ENCODE data around the gene ZNF70. TPM values are rescaled to one million over a fixed set of nuclear protein-coding genes. Genes with fewer than 3 reads are reported as not detected.

ZNF70 gene
- total RNA-seq, 1 donor from 2014 or later: 3.9 TPM

GRCh38 chr22:23708270-23708669 is 42.6 kb downstream of the ZNF70 start:
- H3K27ac ChIP-seq: no peak overlapping the region
- H3K79me2 ChIP-seq (ENCODE audit: low read depth): peaks cover 3% of the 10 kb centered on the region
- no peak overlapping the region for H3K9ac ChIP-seq
- no peaks in the 10 kb centered on the region for H3K9me3 Mint-ChIP-seq
- DNase-seq (ENCODE audit: low spot score): no peak
- no peaks in the 10 kb centered on the region for H3K27me3 Mint-ChIP-seq (ENCODE audit: insufficient read depth, low read depth)
- no peak overlapping the region for H2AFZ ChIP-seq (replicated peaks)
- no peaks in the 10 kb centered on the region for H3K4me1 ChIP-seq
- no peak overlapping the region for H3K4me2 ChIP-seq
- H3K4me3 ChIP-seq: no peak overlapping the region
- no peaks in the 10 kb centered on the region for H3K9me3 ChIP-seq (ENCODE audit: low read depth)
- no peaks in the 10 kb centered on the region for H3K4me1 Mint-ChIP-seq
- H3K27me3 ChIP-seq: no peaks in the 10 kb centered on the region
- peaks cover 18% of the 10 kb centered on the region for H4K20me1 ChIP-seq (ENCODE audit: low read depth)
- peaks cover 54% of the 10 kb centered on the region for H3K36me3 Mint-ChIP-seq
- H3K36me3 ChIP-seq: no peaks in the 10 kb centered on the region
- no peak overlapping the region for H3K4me3 Mint-ChIP-seq
- no peaks in the 10 kb centered on the region for H3F3A ChIP-seq (ENCODE audit: low read depth)
- no peak overlapping the region for H3K27ac Mint-ChIP-seq
- TF ChIP-seq EZH2 (IDR thresholded peaks at IDR 0.05) (no peak), EZH2phosphoT487 (IDR thresholded peaks at IDR 0.05) (no peak), CTCF (IDR thresholded peaks at IDR 0.05) (no peak)

DNA sequence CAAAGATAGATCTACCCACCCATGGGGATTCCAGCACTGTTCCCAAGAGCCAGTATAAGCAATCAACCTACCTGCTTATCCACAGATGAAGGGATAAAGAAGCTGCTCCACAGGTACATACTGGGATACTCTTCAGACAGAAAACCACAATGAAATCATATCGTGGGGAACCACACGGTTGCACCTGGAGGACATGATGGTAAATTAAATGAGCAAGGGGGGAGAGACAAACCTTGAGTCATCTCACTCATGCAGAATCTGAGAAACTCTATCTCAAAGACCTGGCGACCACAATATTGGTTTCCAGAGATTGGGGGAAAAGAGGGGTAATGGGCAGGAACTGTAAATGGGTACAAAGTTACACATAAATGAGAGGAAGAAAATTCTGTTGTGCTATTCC is 45.6 kb downstream of the ZNF70 start:
- no peak overlapping the region for H3K4me3 Mint-ChIP-seq
- no peaks in the 10 kb centered on the region for H3K4me1 ChIP-seq

DNA sequence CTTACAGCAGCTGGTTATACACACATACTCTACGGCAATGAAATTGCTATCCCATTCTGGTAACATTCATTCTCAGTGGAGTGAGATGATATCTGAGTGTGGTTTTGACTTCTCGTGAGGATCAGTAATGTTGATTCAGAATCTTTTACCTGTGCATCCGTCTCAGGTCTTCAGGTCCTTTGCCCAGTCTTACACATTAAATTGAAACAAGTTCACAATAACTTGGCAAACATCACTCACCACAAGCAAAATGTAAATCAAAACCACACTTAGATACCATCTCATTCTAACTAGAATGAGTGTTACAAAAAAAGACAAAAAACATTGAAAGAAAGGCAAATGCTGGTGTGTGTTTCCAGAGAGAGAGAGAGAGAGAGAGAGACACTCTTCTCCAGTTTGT is 46.1 kb downstream of the ZNF70 start:
- Histone ChIP-seq H2AFZ (replicated peaks) (no peak overlapping the region), H3K9ac (no peak overlapping the region), H3K4me2 (no peak overlapping the region), H3K9me3 (ENCODE audit: low read depth) (no peaks in the 10 kb centered on the region), H3F3A (ENCODE audit: low read depth) (no peaks in the 10 kb centered on the region), H3K36me3 (no peaks in the 10 kb centered on the region), H3K27ac (no peak overlapping the region), H3K27me3 (no peaks in the 10 kb centered on the region), H3K79me2 (ENCODE audit: low read depth) (peaks cover 22% of the 10 kb centered on the region), H4K20me1 (ENCODE audit: low read depth) (peaks cover 43% of the 10 kb centered on the region), H3K4me1 (no peaks in the 10 kb centered on the region), H3K4me3 (no peak overlapping the region)
- no peaks in the 10 kb centered on the region for H3K9me3 Mint-ChIP-seq
- no peaks in the 10 kb centered on the region for H3K27me3 Mint-ChIP-seq (ENCODE audit: insufficient read depth, low read depth)
- TF ChIP-seq EZH2phosphoT487 (IDR thresholded peaks at IDR 0.05) (no peak), EZH2 (IDR thresholded peaks at IDR 0.05) (no peak), CTCF (IDR thresholded peaks at IDR 0.05) (no peak)
- no peak for DNase-seq (ENCODE audit: low spot score)
- H3K27ac Mint-ChIP-seq: no peak overlapping the region
- peaks cover 63% of the 10 kb centered on the region for H3K36me3 Mint-ChIP-seq
- no peak overlapping the region for H3K4me3 Mint-ChIP-seq
- no peaks in the 10 kb centered on the region for H3K4me1 Mint-ChIP-seq

More for the DNA sequence above, 45.6 kb downstream of the ZNF70 start:
- no peak overlapping the region for H3K27ac Mint-ChIP-seq
- TF ChIP-seq EZH2 (IDR thresholded peaks at IDR 0.05): no peak
- TF ChIP-seq CTCF (IDR thresholded peaks at IDR 0.05): no peak
- TF ChIP-seq EZH2phosphoT487 (IDR thresholded peaks at IDR 0.05): no peak
- H3K4me3 ChIP-seq: no peak overlapping the region
- peaks cover 64% of the 10 kb centered on the region for H3K36me3 Mint-ChIP-seq
- H3K27ac ChIP-seq: no peak overlapping the region
- no peaks in the 10 kb centered on the region for H3K27me3 ChIP-seq
- no peaks in the 10 kb centered on the region for H3K27me3 Mint-ChIP-seq (ENCODE audit: insufficient read depth, low read depth)
- H3K36me3 ChIP-seq: no peaks in the 10 kb centered on the region
- H3K9me3 ChIP-seq (ENCODE audit: low read depth): no peaks in the 10 kb centered on the region
- H4K20me1 ChIP-seq (ENCODE audit: low read depth): peaks cover 41% of the 10 kb centered on the region
- H3K79me2 ChIP-seq (ENCODE audit: low read depth): peaks cover 22% of the 10 kb centered on the region
- H3K9me3 Mint-ChIP-seq: no peaks in the 10 kb centered on the region
- no peak overlapping the region for H3K9ac ChIP-seq
- H3F3A ChIP-seq (ENCODE audit: low read depth): no peaks in the 10 kb centered on the region
- H3K4me2 ChIP-seq: no peak overlapping the region
- H2AFZ ChIP-seq (replicated peaks): no peak overlapping the region
- H3K4me1 Mint-ChIP-seq: no peaks in the 10 kb centered on the region
- DNase-seq (ENCODE audit: low spot score): no peak

Measured in neural progenitor cell (in vitro differentiated cells).